OCI-LY1 (cell line): Measurements from ENCODE around the gene TAB3.

Experiments used
- H2AFZ ChIP-seq: fragments of 200-600 bp; sonication (generic), shearing (Covaris generic); 2 replicates; pipeline ENCODE4 v1.6.0; 2014; ENCODE audit warnings: antibody characterized with exemption, mild to moderate bottlenecking, low read length
- H3F3A ChIP-seq: fragments of 200-600 bp; sonication (generic), shearing (Covaris generic); 2 replicates; pipeline ENCODE4 v1.6.0; 2014; ENCODE audit warnings: mild to moderate bottlenecking, antibody characterized with exemption, low read length, moderate library complexity; ENCODE audit not compliant: insufficient read depth
- H3K27ac ChIP-seq: fragments of 200-600 bp; sonication (generic); 2 replicates; pipeline ENCODE4 v1.5.1; 2014; ENCODE audit warnings: low read length, mixed run types, mild to moderate bottlenecking, low read depth; ENCODE audit not compliant: poor library complexity, severe bottlenecking
- H3K27me3 ChIP-seq: fragments of 200-600 bp; sonication (generic); 2 replicates; pipeline ENCODE4 v1.6.0; 2014; ENCODE audit warnings: antibody characterized with exemption, mild to moderate bottlenecking, low read length, moderate library complexity; ENCODE audit not compliant: insufficient read depth
- H3K36me3 ChIP-seq: fragments of 200-600 bp; sonication (generic); 2 replicates; pipeline ENCODE4 v1.6.1; 2014; ENCODE audit warnings: mild to moderate bottlenecking, antibody characterized with exemption, low read length, moderate library complexity, mixed read lengths; ENCODE audit not compliant: insufficient read depth
- H3K4me1 ChIP-seq: fragments of 200-600 bp; sonication (generic); 2 replicates; pipeline ENCODE4 v1.5.1; 2014; ENCODE audit warnings: mild to moderate bottlenecking, low read length, moderate library complexity; ENCODE audit not compliant: insufficient read depth, severe bottlenecking
- H3K4me2 ChIP-seq: fragments of 200-600 bp; sonication (generic), shearing (Covaris generic); 2 replicates; pipeline ENCODE4 v1.6.1; 2014; ENCODE audit warnings: low read length
- H3K4me3 ChIP-seq: fragments of 200-600 bp; sonication (generic); 2 replicates; pipeline ENCODE4 v1.5.1; 2014; ENCODE audit warnings: low read length, low read depth, mild to moderate bottlenecking, mixed read lengths; ENCODE audit not compliant: poor library complexity, severe bottlenecking
- H3K79me2 ChIP-seq: fragments of 200-600 bp; shearing (Covaris generic); 2 replicates; pipeline ENCODE4 v1.6.1; 2016; ENCODE audit warnings: mixed run types, low read length, mixed read lengths; ENCODE audit not compliant: insufficient read depth
- H3K9ac ChIP-seq: fragments of 200-600 bp; sonication (generic), shearing (Covaris generic); 2 replicates; pipeline ENCODE4 v1.6.1; 2014; ENCODE audit warnings: mild to moderate bottlenecking, low read length, mixed read lengths
- H3K9me2 ChIP-seq: fragments of 200-600 bp; sonication (generic), shearing (Covaris generic); 2 replicates; pipeline ENCODE4 v1.6.1; 2014; ENCODE audit warnings: low read depth, mild to moderate bottlenecking, low read length, mixed read lengths
- H3K9me3 ChIP-seq: fragments of 200-600 bp; shearing (Covaris generic); 2 replicates; pipeline ENCODE4 v1.6.1; 2014; ENCODE audit warnings: low read length, mixed read lengths
- H4K20me1 ChIP-seq: fragments of 200-600 bp; sonication (generic), shearing (Covaris generic); 2 replicates; pipeline ENCODE4 v1.6.0; 2016; ENCODE audit warnings: mild to moderate bottlenecking, low read length; ENCODE audit not compliant: insufficient read depth
- EZH2 ChIP-seq: fragments of 200-600 bp; sonication (generic), shearing (Covaris generic); IDR thresholded peaks from 2 replicates; pipeline ENCODE4 v1.8.0; 2017; ENCODE audit warnings: borderline replicate concordance, mixed run types, mild to moderate bottlenecking, antibody characterized with exemption, low read length, moderate library complexity, mixed read lengths
- TF ChIP-seq, protein P1 (sequence below): fragments of 200-600 bp; sonication (generic), shearing (Covaris generic); IDR thresholded peaks from 2 replicates; pipeline ENCODE4 v1.5.1; 2017; ENCODE audit warnings: mild to moderate bottlenecking, antibody characterized with exemption, low read length, moderate library complexity, mixed read lengths

Gene TAB3

DNA sequence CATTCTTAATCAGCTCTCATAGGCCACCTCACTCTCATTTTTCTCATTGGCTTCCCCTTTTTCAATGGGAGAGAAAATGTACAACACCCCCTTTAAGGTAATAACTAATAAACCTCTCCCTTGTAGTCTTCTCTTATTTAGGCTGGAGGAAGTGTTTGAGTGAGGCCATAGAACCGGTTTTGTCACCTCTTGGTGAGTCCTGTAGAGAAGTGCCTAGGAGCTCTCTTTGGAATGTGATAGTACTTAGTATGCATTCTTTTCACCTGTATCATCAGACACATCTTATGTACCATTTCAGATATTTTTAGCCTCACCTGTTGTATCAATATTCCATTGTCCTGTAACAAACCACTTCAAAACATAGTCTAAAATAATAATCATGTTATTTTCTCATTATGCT, 3.5 kb upstream of the TAB3 start:
- H2AFZ ChIP-seq = no peak overlapping the region
- H3K9ac ChIP-seq = no peak overlapping the region
- H3F3A ChIP-seq = no peaks in the 10 kb centered on the region
- no peaks in the 10 kb centered on the region for H3K27me3 ChIP-seq
- TF ChIP-seq, protein P1, sequence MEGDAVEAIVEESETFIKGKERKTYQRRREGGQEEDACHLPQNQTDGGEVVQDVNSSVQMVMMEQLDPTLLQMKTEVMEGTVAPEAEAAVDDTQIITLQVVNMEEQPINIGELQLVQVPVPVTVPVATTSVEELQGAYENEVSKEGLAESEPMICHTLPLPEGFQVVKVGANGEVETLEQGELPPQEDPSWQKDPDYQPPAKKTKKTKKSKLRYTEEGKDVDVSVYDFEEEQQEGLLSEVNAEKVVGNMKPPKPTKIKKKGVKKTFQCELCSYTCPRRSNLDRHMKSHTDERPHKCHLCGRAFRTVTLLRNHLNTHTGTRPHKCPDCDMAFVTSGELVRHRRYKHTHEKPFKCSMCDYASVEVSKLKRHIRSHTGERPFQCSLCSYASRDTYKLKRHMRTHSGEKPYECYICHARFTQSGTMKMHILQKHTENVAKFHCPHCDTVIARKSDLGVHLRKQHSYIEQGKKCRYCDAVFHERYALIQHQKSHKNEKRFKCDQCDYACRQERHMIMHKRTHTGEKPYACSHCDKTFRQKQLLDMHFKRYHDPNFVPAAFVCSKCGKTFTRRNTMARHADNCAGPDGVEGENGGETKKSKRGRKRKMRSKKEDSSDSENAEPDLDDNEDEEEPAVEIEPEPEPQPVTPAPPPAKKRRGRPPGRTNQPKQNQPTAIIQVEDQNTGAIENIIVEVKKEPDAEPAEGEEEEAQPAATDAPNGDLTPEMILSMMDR = no peak
- H3K4me2 ChIP-seq = no peak overlapping the region
- no peak overlapping the region for H3K27ac ChIP-seq
- H4K20me1 ChIP-seq = no peaks in the 10 kb centered on the region
- no peaks in the 10 kb centered on the region for H3K36me3 ChIP-seq
- H3K9me3 ChIP-seq = no peaks in the 10 kb centered on the region
- no peaks in the 10 kb centered on the region for H3K9me2 ChIP-seq
- H3K4me1 ChIP-seq = peaks cover 15% of the 10 kb centered on the region
- 0 out of 2 replicates have a peak, but pooled peaks cover 8% of the 10 kb centered on the region for H3K79me2 ChIP-seq
- H3K4me3 ChIP-seq = no peak overlapping the region

DNA sequence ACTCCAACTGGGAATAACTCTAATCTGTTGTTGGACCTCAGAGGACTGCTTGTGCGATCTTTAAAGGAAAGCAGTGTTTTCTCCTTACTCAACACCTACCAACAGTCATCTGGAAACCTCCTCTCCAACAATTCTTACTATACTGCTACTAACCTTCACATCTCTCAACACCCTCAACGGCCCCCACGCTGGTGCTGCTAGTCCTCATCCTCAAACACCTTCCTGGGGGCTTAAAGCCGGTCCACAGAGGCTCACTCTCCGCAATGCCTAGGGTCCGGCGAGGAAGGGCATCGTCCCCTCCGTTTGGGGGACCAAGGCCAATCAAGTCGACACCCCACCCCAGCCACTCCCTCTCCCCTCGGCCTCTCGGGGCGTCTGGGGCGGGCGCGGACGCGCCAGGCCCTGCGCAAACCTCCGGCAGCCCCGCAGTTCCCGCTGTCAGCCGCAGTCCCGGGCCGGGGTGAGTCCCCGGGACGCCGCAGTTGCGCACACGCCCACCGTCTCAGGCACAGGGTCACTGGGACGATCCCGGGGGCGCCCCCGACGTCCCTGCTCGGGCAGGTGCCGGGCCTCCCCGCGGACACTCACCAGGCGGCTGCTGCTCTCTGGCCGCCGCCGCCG, 418 bp downstream of the TAB3 start:
- no peak overlapping the region for H3K27ac ChIP-seq

DNA sequence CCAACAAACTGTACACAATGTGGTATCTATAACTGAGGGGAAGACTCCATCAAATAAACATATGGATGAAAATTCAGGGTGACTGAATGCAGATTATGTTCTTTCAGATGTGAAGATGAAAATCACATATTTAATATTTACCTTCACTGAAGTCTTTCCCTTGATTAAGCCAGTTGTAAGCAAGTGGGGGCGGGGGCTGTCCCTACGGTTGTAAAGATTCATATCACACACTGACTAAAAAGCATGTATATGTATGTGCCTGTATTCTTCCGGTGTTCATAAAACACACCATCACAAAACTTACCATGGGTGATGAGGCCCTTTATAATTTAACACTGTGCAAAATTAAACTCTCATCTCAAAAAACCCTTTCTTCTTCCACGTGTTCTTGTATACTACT, 1.3 kb downstream of the TAB3 start:
- H4K20me1 ChIP-seq = no peaks in the 10 kb centered on the region
- peaks cover 19% of the 10 kb centered on the region; the same call in 1 of the 2 replicates for H3K79me2 ChIP-seq
- H3K9me2 ChIP-seq = no peaks in the 10 kb centered on the region
- no peak overlapping the region for H3K27ac ChIP-seq
- H3K27me3 ChIP-seq = no peaks in the 10 kb centered on the region
- peaks cover 19% of the 10 kb centered on the region for H3K4me1 ChIP-seq
- peak overlapping the region; percentile 83 for H3K9ac ChIP-seq
- H3F3A ChIP-seq = no peaks in the 10 kb centered on the region
- peak overlapping the region; percentile 79 for H3K4me2 ChIP-seq
- H3K36me3 ChIP-seq = no peaks in the 10 kb centered on the region
- H2AFZ ChIP-seq = no peak overlapping the region
- H3K4me3 ChIP-seq = peak overlapping the region; percentile 93
- TF ChIP-seq EZH2 = no peak
- TF ChIP-seq, protein P1 = no peak
- no peaks in the 10 kb centered on the region for H3K9me3 ChIP-seq

More for the DNA sequence above, 418 bp downstream of the TAB3 start:
- H2AFZ ChIP-seq = no peak overlapping the region
- H4K20me1 ChIP-seq = no peaks in the 10 kb centered on the region
- no peaks in the 10 kb centered on the region for H3K9me3 ChIP-seq
- peak overlapping the region; percentile 83 for H3K9ac ChIP-seq
- peak overlapping the region; percentile 93 for H3K4me3 ChIP-seq
- peaks cover 19% of the 10 kb centered on the region; the same call in 1 of the 2 replicates for H3K79me2 ChIP-seq
- TF ChIP-seq, protein P1 = no peak
- no peak for TF ChIP-seq EZH2
- H3K9me2 ChIP-seq = no peaks in the 10 kb centered on the region
- peaks cover 19% of the 10 kb centered on the region for H3K4me1 ChIP-seq
- peak overlapping the region; percentile 79 for H3K4me2 ChIP-seq
- H3F3A ChIP-seq = no peaks in the 10 kb centered on the region
- no peaks in the 10 kb centered on the region for H3K27me3 ChIP-seq
- H3K36me3 ChIP-seq = no peaks in the 10 kb centered on the region
